Upper lobe of right lung (tissue), 1 donor: Measurements from ENCODE around the gene FFAR1. TPM values are rescaled to one million over a fixed set of nuclear protein-coding genes. Genes with fewer than 3 reads are reported as not detected.
"Not testable (repeated sequence)": the region's sequence is repeated elsewhere in the genome, so short reads cannot be mapped to it uniquely, and the experiment has no call there.

Experiments used
- ATAC-seq: fragments of 200-7000 bp; cut with Tn5 transposase; one replicate; pipeline ENCODE4 v1.9.1; 2020; ENCODE audit warnings: mild to moderate bottlenecking, moderate library complexity
- DNase-seq: peaks from one replicate; pipeline ENCODE4 v3.0.0-alpha.2; 2020
- H3K27ac ChIP-seq: fragments of 200-600 bp; one replicate; pipeline ENCODE4 v1.8.0; 2022
- H3K27me3 ChIP-seq: fragments of 200-600 bp; one replicate; pipeline ENCODE4 v1.8.0; 2022; ENCODE audit warnings: mild to moderate bottlenecking
- H3K36me3 ChIP-seq: fragments of 200-600 bp; one replicate; pipeline ENCODE4 v1.8.0; 2022
- H3K4me1 ChIP-seq: fragments of 200-600 bp; one replicate; pipeline ENCODE4 v1.8.0; 2022
- H3K4me3 ChIP-seq: fragments of 200-600 bp; one replicate; pipeline ENCODE4 v1.8.0; 2022; ENCODE audit warnings: mild to moderate bottlenecking
- H3K9me3 ChIP-seq: fragments of 200-600 bp; one replicate; pipeline ENCODE4 v1.8.0; 2022
- CTCF ChIP-seq: fragments of 200-600 bp; IDR thresholded peaks from one replicate; pipeline ENCODE4 v1.8.0; 2022; ENCODE audit warnings: antibody characterized with exemption
- intact Hi-C: fragments of 100-400 bp; cut with DNase I; formaldehyde crosslinking; loops from one replicate; pipeline ENCODE4 v1.11.0; 2022
- total RNA-seq: library from RNA; stranded (reverse); fragmentation: NEBNext Ultra II Directional; extraction: Animal tissue kit (Norgen Biotek cat#: 25700); gene quantifications from one replicate; pipeline ENCODE4 v1.2.1, GENCODE V29; 2021
- donor health status: DM: no; HTN: yes; CAD: no; lungs with severe emphysema.

Gene FFAR1
- total RNA-seq, 1 donor from 2014 or later = not detected

- ATAC-seq (no peak), DNase-seq (peak; percentile 19)
- TF ChIP-seq CTCF = no peak
- Histone ChIP-seq H3K9me3 (no peaks in the 10 kb centered on the region), H3K36me3 (no peaks in the 10 kb centered on the region), H3K4me3 (no peak overlapping the region), H3K4me1 (peaks cover 7% of the 10 kb centered on the region), H3K27ac (no peak overlapping the region), H3K27me3 (no peaks in the 10 kb centered on the region)
- intact Hi-C loops = loop anchor here (10.0 kb wide), 2 partner anchors 110 to 140 kb away; partner anchors contain the start of gene KRTDAP
Observed at GRCh38 chr19:35354898-35355297, 7.2 kb downstream of the FFAR1 start.

GRCh38 chr19:35355791-35356460 is 8.2 kb downstream of the FFAR1 start:
- H3K36me3 ChIP-seq = no peaks in the 10 kb centered on the region
- no peak overlapping the region for H3K27ac ChIP-seq
- no peak overlapping the region for H3K4me3 ChIP-seq
- peaks cover 7% of the 10 kb centered on the region for H3K4me1 ChIP-seq
- TF ChIP-seq CTCF = no peak
- DNase-seq = peak; percentile 48
- H3K9me3 ChIP-seq = no peaks in the 10 kb centered on the region
- ATAC-seq = no peak
- no peaks in the 10 kb centered on the region for H3K27me3 ChIP-seq
- intact Hi-C loops = loop anchor here (10.0 kb wide), 2 partner anchors 109 to 139 kb away; partner anchors contain the start of gene KRTDAP

- H3K9me3 ChIP-seq = no peaks in the 10 kb centered on the region
- H3K27me3 ChIP-seq = no peaks in the 10 kb centered on the region
- H3K27ac ChIP-seq = no peak within 1 kb of the TSS
- peak; percentile 68 for DNase-seq
- peaks cover 7% of the 10 kb centered on the region for H3K4me1 ChIP-seq
- H3K4me3 ChIP-seq = no peak within 1 kb of the TSS
- intact Hi-C loops = loop anchor here (10.0 kb wide), 2 partner anchors 107 to 137 kb away; partner anchors contain the start of gene KRTDAP
- peak; percentile 59 for ATAC-seq
- H3K36me3 ChIP-seq = no peaks in the 10 kb centered on the region
- no peak for TF ChIP-seq CTCF
Observed at GRCh38 chr19:35357867-35358573, 10.3 kb downstream of the FFAR1 start, which contains the start of gene FFAR3. Gene FFAR3, plus strand, starts transcription at chr19:35358460. Its CDS starts 431 bp downstream, at chr19:35358891.

GRCh38 chr19:35358834-35359233 is 11.1 kb downstream of the FFAR1 start:
- not testable (repeated sequence) for ATAC-seq, H3K4me1 ChIP-seq, H3K36me3 ChIP-seq, H3K27ac ChIP-seq, H3K4me3 ChIP-seq, H3K9me3 ChIP-seq, H3K27me3 ChIP-seq
- DNase-seq = peak; percentile 42
- intact Hi-C loops = loop anchor here (10.0 kb wide), 2 partner anchors 106 to 136 kb away; partner anchors contain the start of gene KRTDAP

GRCh38 chr19:35359395-35359794 is 11.7 kb downstream of the FFAR1 start:
- not testable (repeated sequence) for H3K9me3 ChIP-seq, ATAC-seq, H3K4me1 ChIP-seq, H3K36me3 ChIP-seq, H3K27me3 ChIP-seq, H3K4me3 ChIP-seq, H3K27ac ChIP-seq
- peak; percentile 52 for DNase-seq
- intact Hi-C loops = loop anchor here (10.0 kb wide), 2 partner anchors 105 to 135 kb away; partner anchors contain the start of gene KRTDAP

- not testable (repeated sequence) for H3K27me3 ChIP-seq
Observed at GRCh38 chr19:35360081-35360480, 12.4 kb downstream of the FFAR1 start.

GRCh38 chr19:35360880-35361420 is 13.2 kb downstream of the FFAR1 start:
- DNase-seq (no peak), ATAC-seq (no peak)
- Histone ChIP-seq H3K27ac (no peak overlapping the region), H3K4me3 (no peak overlapping the region), H3K4me1 (peaks cover 7% of the 10 kb centered on the region), H3K27me3 (no peaks in the 10 kb centered on the region), H3K9me3 (no peaks in the 10 kb centered on the region), H3K36me3 (no peaks in the 10 kb centered on the region)
- TF ChIP-seq CTCF = no peak
- intact Hi-C loops = no loop called here

More at GRCh38 chr19:35360081-35360480, 12.4 kb downstream of the FFAR1 start:
- H3K4me1 ChIP-seq, H3K4me3 ChIP-seq, H3K9me3 ChIP-seq, DNase-seq, ATAC-seq, H3K36me3 ChIP-seq, intact Hi-C loops, H3K27ac ChIP-seq: not testable (repeated sequence)
